ENCODE measurements around the gene BOC.

DNA sequence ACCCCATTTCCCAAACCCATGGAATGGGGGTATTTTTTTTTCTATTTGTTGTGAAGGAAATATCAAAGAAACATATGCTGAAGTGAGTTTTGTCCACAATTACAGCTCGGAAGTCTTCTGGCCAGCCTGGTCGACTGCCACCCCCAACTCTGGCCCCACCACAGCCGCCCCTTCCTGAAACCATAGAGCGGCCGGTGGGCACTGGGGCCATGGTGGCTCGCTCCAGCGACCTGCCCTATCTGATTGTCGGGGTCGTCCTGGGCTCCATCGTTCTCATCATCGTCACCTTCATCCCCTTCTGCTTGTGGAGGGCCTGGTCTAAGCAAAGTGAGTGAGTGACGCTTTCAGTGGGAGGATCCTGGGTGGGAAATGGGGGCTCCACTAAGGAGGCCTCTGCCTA is 71.9 kb downstream of the BOC start:
- TF ChIP-seq, protein P1, sequence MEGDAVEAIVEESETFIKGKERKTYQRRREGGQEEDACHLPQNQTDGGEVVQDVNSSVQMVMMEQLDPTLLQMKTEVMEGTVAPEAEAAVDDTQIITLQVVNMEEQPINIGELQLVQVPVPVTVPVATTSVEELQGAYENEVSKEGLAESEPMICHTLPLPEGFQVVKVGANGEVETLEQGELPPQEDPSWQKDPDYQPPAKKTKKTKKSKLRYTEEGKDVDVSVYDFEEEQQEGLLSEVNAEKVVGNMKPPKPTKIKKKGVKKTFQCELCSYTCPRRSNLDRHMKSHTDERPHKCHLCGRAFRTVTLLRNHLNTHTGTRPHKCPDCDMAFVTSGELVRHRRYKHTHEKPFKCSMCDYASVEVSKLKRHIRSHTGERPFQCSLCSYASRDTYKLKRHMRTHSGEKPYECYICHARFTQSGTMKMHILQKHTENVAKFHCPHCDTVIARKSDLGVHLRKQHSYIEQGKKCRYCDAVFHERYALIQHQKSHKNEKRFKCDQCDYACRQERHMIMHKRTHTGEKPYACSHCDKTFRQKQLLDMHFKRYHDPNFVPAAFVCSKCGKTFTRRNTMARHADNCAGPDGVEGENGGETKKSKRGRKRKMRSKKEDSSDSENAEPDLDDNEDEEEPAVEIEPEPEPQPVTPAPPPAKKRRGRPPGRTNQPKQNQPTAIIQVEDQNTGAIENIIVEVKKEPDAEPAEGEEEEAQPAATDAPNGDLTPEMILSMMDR (conservative IDR thresholded peaks at IDR 0.05 in 1 of 2, IDR thresholded peaks at IDR 0.05 in 1 of 2; ENCODE audit: low read depth in 1 of 2, low read length in 2 of 2), result no peak
- TF ChIP-seq EZH2 (IDR thresholded peaks at IDR 0.05; ENCODE audit: low read length, missing control alignments), result no peak

Measured in fibroblast of lung (primary cell).